Lower lobe of right lung (tissue), 2 donors: Measurements from ENCODE around the gene CKMT2. TPM values are rescaled to one million over a fixed set of nuclear protein-coding genes. Genes with fewer than 3 reads are reported as not detected.

Source experiments
- ATAC-seq, 2 donors: fragments of 200-7000 bp; cut with Tn5 transposase; one replicate each; pipeline ENCODE4 v1.9.1; 2020 to 2022; ENCODE audit warnings: mild to moderate bottlenecking in 2 of 2, moderate library complexity in 2 of 2
- DNase-seq: peaks from one replicate; pipeline ENCODE4 v3.0.0-alpha.2; 2020
- H3K27ac ChIP-seq: fragments of 200-600 bp; one replicate; pipeline ENCODE4 v1.8.0; 2022
- H3K27me3 ChIP-seq: fragments of 200-600 bp; one replicate; pipeline ENCODE4 v1.8.0; 2022; ENCODE audit warnings: low read depth
- H3K36me3 ChIP-seq: fragments of 200-600 bp; one replicate; pipeline ENCODE4 v1.8.0; 2022; ENCODE audit warnings: mild to moderate bottlenecking
- H3K4me1 ChIP-seq: fragments of 200-600 bp; one replicate; pipeline ENCODE4 v1.8.0; 2022
- H3K4me3 ChIP-seq: fragments of 200-600 bp; one replicate; pipeline ENCODE4 v1.8.0; 2022; ENCODE audit warnings: mild to moderate bottlenecking
- H3K9me3 ChIP-seq: fragments of 200-600 bp; one replicate; pipeline ENCODE4 v1.8.0; 2022
- intact Hi-C: fragments of 100-400 bp; cut with DNase I; formaldehyde crosslinking; loops from one replicate; pipeline ENCODE4 v1.11.0; 2022
- total RNA-seq: library from RNA; stranded (reverse); fragmentation: NEBNext Ultra II Directional; extraction: Animal tissue kit (Norgen Biotek cat#: 25700); gene quantifications from one replicate; pipeline ENCODE4 v1.2.1, GENCODE V29; 2021
- TF ChIP-seq, protein P1 (sequence below): fragments of 200-600 bp; IDR thresholded peaks from one replicate; pipeline ENCODE4 v1.8.0; 2022; ENCODE audit warnings: antibody characterized with exemption, mild to moderate bottlenecking
- donor health status: DM: no; HTN: yes; CAD: no; lungs with severe emphysema.

CKMT2 gene
- total RNA-seq, 1 donor from 2014 or later: 1.4 TPM

DNA sequence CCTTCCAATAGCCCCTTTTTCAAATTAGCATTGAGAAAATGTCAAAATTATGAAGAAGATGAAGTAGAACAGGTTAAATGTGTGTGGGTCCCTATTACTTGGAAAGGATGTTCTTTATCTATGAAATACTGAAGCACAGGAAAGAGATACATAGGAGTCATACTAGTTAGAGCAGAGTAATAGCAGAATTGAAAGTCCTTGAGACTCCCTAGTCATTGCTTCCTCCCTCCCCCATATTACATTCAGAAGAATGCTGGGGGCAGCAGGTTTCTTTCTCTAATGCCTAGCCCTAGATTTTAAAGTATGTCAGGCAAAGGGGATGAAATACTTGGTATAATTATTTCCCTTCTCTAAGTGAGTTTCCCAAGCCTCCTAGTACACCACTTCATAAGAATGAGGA is 72.7 kb downstream of the CKMT2 start:
- no peak overlapping the region for H3K4me3 ChIP-seq
- H3K27ac ChIP-seq: no peak overlapping the region
- H3K27me3 ChIP-seq: no peaks in the 10 kb centered on the region
- intact Hi-C loops: no loop called here
- DNase-seq (no peak), ATAC-seq (no peak)
- TF ChIP-seq, protein P1, sequence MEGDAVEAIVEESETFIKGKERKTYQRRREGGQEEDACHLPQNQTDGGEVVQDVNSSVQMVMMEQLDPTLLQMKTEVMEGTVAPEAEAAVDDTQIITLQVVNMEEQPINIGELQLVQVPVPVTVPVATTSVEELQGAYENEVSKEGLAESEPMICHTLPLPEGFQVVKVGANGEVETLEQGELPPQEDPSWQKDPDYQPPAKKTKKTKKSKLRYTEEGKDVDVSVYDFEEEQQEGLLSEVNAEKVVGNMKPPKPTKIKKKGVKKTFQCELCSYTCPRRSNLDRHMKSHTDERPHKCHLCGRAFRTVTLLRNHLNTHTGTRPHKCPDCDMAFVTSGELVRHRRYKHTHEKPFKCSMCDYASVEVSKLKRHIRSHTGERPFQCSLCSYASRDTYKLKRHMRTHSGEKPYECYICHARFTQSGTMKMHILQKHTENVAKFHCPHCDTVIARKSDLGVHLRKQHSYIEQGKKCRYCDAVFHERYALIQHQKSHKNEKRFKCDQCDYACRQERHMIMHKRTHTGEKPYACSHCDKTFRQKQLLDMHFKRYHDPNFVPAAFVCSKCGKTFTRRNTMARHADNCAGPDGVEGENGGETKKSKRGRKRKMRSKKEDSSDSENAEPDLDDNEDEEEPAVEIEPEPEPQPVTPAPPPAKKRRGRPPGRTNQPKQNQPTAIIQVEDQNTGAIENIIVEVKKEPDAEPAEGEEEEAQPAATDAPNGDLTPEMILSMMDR: no peak
- H3K36me3 ChIP-seq: peaks cover 29% of the 10 kb centered on the region
- peaks cover 16% of the 10 kb centered on the region for H3K4me1 ChIP-seq
- H3K9me3 ChIP-seq: no peaks in the 10 kb centered on the region

DNA sequence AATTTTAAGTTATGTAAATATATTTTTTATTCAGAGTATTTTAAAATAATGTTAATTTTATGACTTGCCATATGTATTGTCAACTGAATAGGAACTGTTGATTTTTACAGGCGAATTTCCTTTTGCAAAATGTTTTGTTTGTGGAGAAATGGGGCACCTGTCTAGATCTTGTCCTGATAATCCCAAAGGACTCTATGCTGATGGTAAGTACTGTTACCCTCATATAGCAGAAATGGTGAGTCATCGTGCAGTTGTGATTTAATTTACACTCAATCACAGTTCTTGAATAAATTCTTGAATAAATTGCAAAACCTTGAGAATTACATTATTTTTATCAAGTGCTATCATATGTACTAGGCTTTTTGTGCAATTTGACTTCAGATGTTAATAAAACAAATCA is 75.7 kb downstream of the CKMT2 start:
- no peaks in the 10 kb centered on the region for H3K4me1 ChIP-seq
- H3K4me3 ChIP-seq: no peak overlapping the region
- no peaks in the 10 kb centered on the region for H3K9me3 ChIP-seq
- intact Hi-C loops: no loop called here
- ATAC-seq (no peak), DNase-seq (no peak)
- TF ChIP-seq, protein P1: no peak
- H3K27me3 ChIP-seq: no peaks in the 10 kb centered on the region
- H3K36me3 ChIP-seq: peaks cover 59% of the 10 kb centered on the region
- H3K27ac ChIP-seq: no peak overlapping the region

DNA sequence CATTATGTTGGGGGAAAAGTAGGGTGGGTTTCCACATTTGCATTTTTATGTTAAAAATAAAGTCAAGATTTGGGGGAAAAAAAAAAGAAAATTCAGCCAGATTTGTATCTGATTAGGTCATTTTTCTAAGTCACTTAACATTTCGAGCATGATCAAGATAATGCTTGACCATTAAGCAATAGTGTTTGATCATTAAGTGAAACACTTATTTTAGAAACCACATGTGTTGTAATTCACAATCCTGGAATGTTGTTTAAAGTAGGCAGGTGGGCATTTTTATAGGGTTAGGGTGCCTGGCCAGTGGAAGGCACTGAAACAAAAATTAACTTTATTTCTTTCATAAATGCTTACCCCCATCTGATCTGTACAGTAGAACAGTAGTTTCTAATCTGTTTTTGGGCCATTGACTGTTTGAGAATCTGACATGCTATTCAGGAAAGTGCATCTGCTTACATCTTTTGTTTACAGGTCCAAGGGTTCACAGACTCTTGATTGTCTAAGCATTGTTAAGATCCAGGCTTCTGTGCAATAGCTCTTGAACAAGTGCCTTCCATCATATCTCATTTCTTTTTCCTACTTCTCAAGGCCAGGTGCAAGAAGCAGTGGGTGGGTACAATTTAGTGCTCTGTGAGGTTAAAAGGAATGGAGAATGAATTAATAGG is 77.4 kb downstream of the CKMT2 start:
- H3K36me3 ChIP-seq: peaks cover 58% of the 10 kb centered on the region
- ATAC-seq: no peak
- intact Hi-C loops: no loop called here

DNA sequence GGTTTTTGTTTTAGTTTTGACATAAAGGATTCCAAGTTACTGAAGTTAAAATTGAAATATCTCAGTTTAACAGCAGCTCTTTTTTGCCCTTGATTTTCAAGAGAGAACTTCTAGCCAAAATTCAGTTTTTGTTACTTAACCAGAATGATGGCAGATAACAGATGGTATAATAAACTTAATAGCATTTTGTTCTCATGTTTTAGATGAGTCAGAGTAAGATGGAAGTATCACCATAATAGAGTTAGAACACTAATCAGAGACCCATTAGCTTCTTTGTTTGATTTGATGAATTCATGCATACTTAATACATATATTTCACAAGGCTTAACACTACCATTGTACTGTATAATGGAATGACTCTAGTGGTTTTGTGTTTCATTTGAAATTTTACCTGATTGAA is 80.2 kb downstream of the CKMT2 start:
- Histone ChIP-seq H3K4me3 (no peak overlapping the region), H3K4me1 (no peaks in the 10 kb centered on the region), H3K27me3 (no peaks in the 10 kb centered on the region), H3K36me3 (peaks cover 56% of the 10 kb centered on the region), H3K27ac (no peak overlapping the region), H3K9me3 (no peaks in the 10 kb centered on the region)
- TF ChIP-seq, protein P1: no peak
- intact Hi-C loops: no loop called here
- DNase-seq (no peak), ATAC-seq (no peak)

More for the DNA sequence above, 77.4 kb downstream of the CKMT2 start:
- Histone ChIP-seq H3K4me3 (no peak overlapping the region), H3K4me1 (no peaks in the 10 kb centered on the region), H3K9me3 (no peaks in the 10 kb centered on the region), H3K27me3 (no peaks in the 10 kb centered on the region), H3K27ac (no peak overlapping the region)
- DNase-seq: no peak
- TF ChIP-seq, protein P1: no peak

DNA sequence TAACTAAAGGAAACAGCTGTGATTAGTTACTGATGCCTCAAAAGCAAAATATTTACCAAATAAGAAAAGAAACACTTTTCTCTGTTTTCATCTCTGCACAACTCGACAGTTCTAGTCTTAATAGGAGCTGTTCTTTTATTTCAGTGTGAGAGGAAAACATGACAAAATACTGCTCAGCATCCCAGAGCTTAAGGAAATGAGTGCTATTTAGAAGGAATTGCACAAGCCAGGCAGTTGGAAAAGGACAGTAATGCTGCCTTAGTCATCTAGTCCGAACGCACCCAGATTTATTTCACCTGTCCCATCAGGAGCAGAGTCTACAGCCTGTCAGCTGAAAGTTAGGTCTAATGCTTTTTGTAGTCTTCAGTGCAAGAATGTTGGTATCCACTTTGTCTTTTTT is 80.6 kb downstream of the CKMT2 start:
- Histone ChIP-seq H3K4me3 (no peak overlapping the region), H3K27me3 (no peaks in the 10 kb centered on the region), H3K27ac (no peak overlapping the region), H3K4me1 (no peaks in the 10 kb centered on the region), H3K9me3 (no peaks in the 10 kb centered on the region), H3K36me3 (peaks cover 52% of the 10 kb centered on the region)
- ATAC-seq: no peak
- TF ChIP-seq, protein P1: no peak
- intact Hi-C loops: no loop called here
- DNase-seq: no peak
